ENCODE data around the gene ESYT1. TPM values are rescaled to one million over a fixed set of nuclear protein-coding genes. Genes with fewer than 3 reads are reported as not detected.

The ESYT1 gene
- total and polyA plus RNA-seq, 10 of the 15 experiments (the other 5 are each of a cell fraction or from before 2014, with no cell fraction given): 47.5 to 120 (median 87.1) TPM

GRCh38 chr12:56189918-56190694 is 62.0 kb downstream of the ESYT1 start (continued):
- TF ChIP-seq BCLAF1 (IDR thresholded peaks at IDR 0.05) (no peak), ZSCAN29 (IDR thresholded peaks at IDR 0.05) (peak; percentile 38; the same call in 1 of the 2 replicates), SMAD1 (IDR thresholded peaks at IDR 0.05; ENCODE audit: low read depth, partially characterized antibody) (no peak), RB1 (IDR thresholded peaks at IDR 0.05; ENCODE audit: borderline replicate concordance) (peak; percentile 91; the same call in 1 of the 2 replicates), E2F4 (IDR thresholded peaks at IDR 0.05; ENCODE audit: low read depth, low read length) (no peak), NBN (IDR thresholded peaks at IDR 0.05) (peak; percentile 80), RUNX3 (IDR thresholded peaks at IDR 0.05; ENCODE audit: low read length) (peak; percentile 89), NR2F1 (conservative IDR thresholded peaks at IDR 0.05) (no peak), CTCF (IDR thresholded peaks at IDR 0.05 in 2 of 3, conservative IDR thresholded peaks at IDR 0.05 in 1 of 3; ENCODE audit: control insufficient read depth in 2 of 3, extremely low read depth in 1 of 3, insufficient read depth in 1 of 3, low read depth in 3 of 3, low read length in 3 of 3) (0 out of 6 replicates have a peak, but pooled peaks of 1 of the 3 experiments have one; percentile 0), KAT2A (conservative IDR thresholded peaks at IDR 0.05; ENCODE audit: control insufficient read depth, low read depth, low read length) (no peak), NFYA (IDR thresholded peaks at IDR 0.05; ENCODE audit: borderline replicate concordance, low read depth, low read length) (no peak), ELK1 (IDR thresholded peaks at IDR 0.05; ENCODE audit: low read depth, low read length) (peak; percentile 70), CBFB (IDR thresholded peaks at IDR 0.05; ENCODE audit: low read depth) (peak; percentile 91), CBX3 (IDR thresholded peaks at IDR 0.05; ENCODE audit: borderline replicate concordance, low read depth) (no peak), GABPA (IDR thresholded peaks at IDR 0.05; ENCODE audit: low read depth) (peak; percentile 71; the same call in 1 of the 2 replicates), CHD4 (IDR thresholded peaks at IDR 0.05) (no peak), EZH2 (IDR thresholded peaks at IDR 0.05; ENCODE audit: borderline replicate concordance, control insufficient read depth, low read depth, low read length) (no peak), ZNF274 (IDR thresholded peaks at IDR 0.05; ENCODE audit: insufficient read depth, insufficient read length) (no peak), RBBP5 (conservative IDR thresholded peaks at IDR 0.05) (no peak), NFIC (IDR thresholded peaks at IDR 0.05; ENCODE audit: low read depth, low read length) (peak; percentile 37; the same call in 1 of the 2 replicates)
